Stimulated activated CD8-positive, alpha-beta memory T cell treated with anti-CD3 and anti-CD28 coated beads, Interleukin-7, amount 100 ng/mL, for 24 hours (primary cell): ENCODE results near the gene OLFM1.
"Not testable (repeated sequence)": the region's sequence is repeated elsewhere in the genome, so short reads cannot be mapped to it uniquely, and the experiment has no call there.

ENCODE experiments used
- DNase-seq: peaks from one replicate; pipeline ENCODE4 v3.0.0-alpha.2; 2020; ENCODE audit warnings: low read depth

The OLFM1 gene

DNA sequence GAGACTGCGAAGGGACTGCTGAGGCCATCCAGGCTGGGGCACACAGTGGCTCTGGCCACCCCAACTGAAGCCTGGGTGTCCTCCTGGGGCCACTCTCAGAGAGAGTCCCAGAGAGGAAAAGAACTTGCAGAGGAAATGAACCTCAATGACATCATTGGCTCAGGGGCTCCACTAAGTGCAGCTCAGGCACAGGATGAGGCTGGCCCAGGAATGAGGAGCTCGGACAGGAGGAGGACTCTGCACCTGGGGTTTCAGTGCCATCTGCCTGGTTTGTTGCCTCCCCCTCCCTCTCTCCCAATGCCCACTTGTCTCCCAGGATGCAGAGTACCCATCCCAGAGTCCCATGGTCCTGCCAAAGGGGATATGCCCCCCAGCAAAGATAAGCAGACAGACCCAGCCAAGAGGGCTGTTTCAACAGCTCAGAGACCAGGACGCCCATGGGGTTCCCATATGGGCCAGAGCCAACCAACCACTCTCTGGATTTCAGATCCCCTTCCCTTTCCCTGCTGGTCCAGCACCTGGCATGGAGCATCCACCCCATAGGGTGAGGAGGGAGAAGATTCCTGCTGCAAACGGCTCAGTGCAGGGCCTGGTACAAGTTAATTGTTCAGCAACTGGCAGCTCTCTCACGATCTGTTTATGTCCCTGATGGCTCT is 26.9 kb upstream of the OLFM1 start:
- no peak for DNase-seq

DNA sequence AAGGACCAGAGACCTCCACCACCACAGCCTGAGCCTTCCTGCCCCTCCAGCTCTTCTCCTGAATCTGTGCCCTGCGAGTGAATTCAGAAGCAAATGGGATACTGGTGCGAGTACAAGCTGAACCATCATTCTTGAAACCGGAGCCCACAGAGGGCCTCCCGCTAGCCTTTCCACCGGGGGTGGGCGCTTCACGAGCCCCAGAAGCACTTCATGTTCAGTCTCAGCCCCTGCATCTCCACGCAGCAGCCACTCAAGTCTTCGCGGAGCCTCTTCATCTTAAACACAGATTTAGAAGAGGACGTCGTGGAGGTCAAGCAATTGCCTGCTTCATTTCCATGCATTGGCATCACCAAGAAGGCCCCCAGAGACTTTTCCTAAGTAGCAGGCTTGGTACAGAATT is 26.0 kb upstream of the OLFM1 start:
- no peak for DNase-seq

DNA sequence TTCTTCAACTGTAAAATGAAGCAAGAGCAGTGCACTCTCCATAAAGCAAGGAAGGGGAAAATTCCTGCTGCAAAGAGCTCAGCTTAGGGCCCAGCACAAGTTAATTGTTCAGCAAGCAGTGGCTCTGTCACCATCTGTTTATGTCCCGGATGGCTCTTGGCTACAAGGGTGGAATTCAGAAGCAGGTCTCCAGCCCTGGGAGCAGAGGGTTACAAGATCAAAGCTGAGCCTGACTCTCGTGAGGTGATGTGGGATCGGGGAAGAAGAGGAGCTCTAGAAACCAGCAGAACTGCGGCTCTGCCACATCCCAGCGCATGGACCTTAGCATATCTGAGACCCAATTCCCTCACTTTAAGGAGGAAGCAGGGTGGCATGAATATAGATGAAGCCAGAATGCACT is 25.2 kb upstream of the OLFM1 start:
- DNase-seq = no peak

DNA sequence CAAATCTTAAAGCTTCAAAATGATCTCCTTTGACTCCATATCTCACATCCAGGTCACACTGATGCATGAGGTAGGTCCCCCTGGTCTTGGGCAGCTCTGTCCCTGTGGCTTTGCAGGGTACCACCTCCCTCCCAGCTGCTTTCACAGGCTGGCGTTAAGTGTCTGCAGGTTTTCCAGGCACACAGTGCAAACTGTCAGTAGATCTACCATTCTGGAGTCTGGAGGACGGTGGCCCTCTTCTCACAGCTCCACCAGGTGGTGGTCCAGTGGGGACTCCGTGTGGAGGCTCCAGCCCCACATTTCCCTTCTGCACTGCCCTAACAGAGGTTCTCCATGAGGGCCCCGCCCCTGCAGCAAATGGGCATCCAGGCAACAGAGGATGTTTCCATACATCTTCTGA is 24.0 kb upstream of the OLFM1 start:
- not testable (repeated sequence) for DNase-seq

DNA sequence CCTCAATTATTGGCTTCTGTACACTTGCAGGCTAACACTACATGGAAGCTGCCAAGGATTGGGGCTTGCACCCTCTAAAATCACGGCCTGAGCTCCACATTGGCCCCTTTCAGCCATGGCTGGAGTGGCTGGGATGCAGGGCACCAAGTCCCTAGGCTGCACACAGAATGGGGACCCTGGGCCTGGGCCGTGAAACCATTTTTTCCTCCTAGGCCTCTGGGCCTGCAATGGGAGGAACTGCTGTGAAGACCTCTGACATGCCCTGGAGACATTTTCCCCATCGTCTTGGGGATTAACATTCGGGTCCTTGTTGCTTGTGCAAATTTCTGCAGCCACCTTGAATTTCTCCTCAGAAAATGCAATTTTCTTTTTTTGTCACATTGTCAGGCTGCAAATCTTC is 23.6 kb upstream of the OLFM1 start:
- DNase-seq = not testable (repeated sequence)

DNA sequence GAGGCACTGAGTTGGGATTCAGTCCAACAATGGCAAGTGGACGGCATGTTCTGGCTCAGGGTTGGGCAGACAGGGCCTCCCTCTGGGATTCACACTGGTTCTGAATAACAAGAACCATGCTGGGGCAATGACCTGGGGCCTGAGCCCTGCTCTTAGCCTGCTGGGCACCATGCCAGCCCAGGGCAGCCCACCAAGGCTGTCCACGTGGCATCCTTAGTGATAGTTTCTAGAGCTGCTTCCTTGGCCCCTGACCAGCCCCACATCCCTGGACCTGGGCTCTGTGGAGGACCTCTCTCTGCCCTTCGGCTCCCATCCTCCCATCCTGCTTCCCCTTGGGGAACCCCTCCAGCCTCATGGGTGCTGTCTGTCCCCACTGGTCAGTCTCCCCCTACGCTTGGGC is 22.3 kb upstream of the OLFM1 start:
- DNase-seq = no peak

DNA sequence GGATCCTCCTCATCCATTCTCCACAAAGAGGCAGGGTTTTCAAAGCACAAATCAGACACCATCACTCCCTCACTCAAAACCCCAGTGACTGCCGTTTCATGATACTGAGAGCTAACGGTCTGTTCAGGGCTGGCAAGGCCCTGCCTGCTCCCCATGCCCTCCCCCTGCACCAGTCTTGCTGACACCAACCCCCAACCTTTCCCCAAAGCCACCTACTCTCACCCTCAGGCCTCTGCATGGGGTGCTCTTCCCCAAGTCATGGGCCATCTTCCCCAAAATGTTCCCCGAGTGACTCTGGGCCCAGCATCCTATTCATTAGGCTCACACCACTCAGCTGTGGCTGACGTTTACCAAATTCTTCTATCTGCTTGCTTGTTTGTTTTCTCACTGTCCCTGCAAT is 21.7 kb upstream of the OLFM1 start:
- no peak for DNase-seq

DNA sequence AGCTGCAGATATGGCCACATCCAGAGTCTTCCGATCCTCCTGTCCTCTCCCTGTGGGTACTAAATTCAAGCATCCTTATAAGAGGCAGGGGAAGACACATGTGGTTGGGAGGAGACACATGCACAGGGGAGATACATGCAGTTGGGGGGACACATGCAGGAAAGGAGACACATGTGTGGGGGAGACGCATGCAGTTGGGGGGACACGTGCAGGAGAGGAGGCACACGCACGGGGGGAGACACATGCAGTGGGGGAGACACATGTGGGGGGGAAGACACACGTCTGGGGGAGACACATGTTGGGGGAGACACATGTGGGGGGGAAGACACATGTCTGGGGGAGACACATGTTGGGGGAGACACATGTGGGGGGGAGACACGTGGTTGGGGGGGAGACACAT is 21.2 kb upstream of the OLFM1 start:
- no peak for DNase-seq

DNA sequence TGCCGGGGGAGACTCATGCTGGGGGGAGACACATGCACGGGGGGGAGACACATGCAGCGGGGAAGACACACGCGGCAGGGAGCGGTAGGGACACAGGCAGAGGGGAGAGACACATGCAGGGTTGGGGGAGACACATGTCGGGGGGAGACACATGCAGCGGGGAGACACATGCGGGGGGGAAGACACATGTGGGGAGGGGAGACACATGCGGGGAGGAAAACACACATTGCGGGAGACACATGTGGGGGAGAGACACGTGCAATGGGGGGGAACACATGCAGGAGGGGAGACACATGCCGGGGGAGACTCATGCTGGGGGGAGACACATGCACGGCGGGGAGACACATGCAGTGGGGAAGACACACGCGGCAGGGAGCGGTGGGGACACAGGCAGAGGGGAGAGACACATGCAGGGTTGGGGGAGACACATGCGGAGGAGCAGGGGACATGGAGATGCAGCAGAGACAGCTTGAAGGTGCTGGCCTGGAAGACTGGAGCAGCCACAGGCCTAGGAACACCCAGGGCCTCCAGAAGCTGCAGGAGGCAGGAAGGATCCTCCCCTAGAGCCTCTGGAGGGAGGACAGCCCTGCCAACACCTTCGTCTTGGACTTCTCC is 20.3 kb upstream of the OLFM1 start:
- DNase-seq = no peak

DNA sequence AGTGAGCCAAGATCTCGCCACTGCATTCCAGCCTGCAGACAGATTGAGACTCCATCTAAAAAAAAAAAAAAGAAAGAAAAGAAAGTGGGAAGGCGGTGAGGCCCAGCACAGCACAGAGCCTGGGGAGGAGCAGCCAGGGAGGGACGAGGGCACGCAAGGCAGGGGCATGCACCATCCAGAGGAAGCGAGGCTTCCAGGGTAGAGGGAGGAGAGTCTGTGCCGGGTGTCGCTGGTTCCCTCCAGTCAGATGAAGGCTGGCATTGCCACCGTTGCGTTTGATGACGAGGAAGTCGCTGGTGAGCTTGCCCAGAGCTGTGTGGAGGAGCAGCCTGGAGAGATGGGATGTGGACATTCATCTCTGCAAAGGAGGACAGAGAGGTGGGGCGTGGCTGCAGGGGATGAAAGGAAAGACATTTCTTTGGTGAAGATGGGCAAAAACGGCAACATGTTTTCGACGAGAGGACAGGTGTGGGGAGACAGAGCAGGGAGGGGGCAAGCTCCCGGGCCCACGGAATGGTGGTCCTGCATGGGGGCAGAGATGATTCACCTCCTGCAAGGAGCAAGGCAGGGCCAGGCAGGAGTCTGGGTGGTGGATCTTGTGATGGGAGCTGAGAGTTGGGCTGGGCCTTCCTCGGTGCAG is 18.6 kb upstream of the OLFM1 start:
- no peak for DNase-seq

DNA sequence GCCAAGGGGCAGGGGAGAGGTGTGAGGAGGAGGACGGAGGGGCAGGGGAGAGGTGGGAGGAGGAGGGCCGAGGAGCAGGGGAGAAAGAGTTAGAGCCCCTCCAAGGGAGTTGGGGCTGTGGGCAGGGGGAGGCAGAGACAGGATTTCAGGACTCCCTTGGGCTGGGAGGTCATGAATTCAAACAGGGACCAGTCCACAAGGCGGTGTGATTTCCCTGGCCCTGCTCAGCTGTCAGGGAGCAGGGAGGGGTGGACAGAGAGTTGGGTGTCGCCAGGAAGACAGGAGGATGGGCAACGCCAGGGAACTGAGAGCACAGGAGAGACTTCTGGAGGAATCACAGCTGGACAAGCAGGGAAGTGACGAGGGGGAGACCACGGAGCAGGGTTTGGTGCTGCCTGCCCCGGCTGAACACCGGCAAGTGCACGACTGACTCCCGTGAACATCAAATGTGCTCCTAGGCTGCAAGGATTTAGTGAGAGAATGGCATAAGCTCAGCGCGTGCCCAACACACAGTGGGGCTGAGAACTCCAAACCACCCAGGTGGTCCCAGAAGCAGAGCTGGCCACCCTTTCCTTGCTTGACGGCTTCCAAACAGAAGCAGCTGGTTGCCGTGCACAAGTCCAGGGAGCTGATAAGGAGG is 17.8 kb upstream of the OLFM1 start:
- no peak for DNase-seq

DNA sequence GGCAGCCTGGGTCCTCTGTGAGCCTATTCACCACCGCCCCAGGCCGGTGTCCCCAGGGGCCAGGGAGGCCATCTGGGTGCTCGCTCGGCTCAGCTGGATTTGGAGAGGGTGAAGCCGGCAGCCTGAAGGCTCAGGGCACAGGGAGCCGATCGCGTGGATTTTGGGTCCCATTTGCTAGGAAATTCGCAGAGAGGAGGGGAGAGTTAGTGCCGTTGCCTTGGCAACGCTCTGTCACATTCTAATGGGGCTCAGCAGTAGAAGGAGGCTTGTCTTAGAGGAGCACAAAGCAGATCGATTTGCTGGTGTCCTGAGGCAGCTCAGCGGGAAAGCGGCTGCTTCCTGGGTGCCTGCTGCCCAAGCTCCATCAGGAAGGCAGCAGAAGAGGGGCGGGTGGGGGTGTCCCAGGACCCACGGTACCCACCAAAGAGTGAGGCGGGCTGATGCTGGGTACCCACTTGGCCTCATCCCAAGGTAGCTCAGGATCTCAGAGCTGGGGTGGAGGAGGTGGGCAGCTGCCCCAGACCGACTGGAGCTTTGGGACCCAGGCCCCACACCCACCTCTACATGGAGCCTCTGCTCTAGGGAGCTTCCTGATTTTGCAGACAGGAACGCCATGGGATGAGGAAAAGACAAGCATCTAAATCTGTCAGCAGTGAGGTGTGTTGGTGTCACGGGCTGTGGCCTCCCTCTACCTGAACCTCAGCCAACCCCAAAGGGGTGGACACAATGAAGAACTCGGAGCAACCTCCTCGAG is 17.1 kb upstream of the OLFM1 start:
- DNase-seq = no peak

DNA sequence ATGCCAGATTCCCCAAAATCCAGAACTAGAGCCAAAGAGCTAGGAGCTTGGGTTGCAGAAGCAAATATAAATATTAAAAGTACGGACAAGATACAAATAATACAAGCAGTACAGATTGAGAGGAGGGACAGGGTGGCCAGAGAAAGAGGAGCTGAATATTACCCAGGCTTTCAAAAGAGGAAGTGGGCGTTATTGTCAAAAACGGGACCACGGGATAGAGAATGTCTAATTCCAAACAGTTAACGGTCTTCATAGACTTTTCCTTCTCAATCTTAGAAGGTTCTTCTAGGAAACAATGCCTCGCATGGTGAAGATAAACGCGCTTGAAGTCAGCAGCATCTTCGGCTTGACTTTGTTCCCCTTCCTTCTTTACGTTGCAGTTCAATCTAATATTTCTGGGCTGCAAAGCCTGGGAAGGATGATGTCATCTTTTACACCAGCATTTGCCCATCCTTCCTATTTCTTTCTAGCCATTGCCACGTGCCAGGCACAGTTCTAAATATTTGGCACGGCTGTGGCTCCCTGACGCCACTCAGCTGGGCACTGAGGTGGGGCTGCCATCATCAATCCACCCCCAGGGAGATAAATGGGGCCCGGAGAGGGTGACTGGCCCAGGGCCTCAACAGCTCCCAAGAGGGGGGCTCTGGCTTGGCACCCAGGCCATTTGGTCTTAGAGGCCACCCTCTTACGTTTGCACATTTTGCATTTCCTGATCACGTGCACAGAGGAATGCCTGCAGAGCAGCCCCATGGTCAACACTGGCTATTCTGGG is 16.3 kb upstream of the OLFM1 start:
- DNase-seq = no peak

DNA sequence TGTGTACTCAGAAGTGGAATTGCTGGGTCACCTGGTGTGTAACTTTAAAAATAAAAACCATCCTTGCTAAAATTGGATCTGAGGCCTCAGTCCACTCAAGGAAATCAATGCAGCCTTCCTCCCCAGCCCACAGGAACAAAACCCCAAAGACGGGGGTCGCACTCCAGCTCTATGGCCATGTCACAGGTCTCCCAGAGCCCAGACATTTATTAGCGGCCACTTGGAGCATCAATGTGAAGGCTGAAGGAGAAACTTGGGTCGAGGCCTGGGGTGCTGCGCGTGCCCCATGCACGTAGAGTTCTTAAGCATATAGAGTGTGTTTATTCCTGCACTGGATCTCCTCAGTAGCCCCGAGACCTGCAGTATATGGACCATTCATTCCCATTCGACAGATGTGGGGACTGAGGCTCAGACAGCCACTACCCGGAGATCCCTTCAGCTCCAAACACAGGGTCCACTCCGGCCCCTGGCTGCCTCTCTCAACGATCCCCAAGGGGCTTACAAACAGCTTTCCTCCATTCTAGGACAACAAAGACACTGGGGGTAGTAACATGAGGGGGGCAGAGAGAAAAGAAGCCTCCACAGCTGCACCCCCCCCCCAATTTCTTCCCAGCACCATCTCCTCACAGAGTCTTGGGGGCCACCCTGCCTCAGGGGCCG is 14.3 kb upstream of the OLFM1 start:
- no peak for DNase-seq

DNA sequence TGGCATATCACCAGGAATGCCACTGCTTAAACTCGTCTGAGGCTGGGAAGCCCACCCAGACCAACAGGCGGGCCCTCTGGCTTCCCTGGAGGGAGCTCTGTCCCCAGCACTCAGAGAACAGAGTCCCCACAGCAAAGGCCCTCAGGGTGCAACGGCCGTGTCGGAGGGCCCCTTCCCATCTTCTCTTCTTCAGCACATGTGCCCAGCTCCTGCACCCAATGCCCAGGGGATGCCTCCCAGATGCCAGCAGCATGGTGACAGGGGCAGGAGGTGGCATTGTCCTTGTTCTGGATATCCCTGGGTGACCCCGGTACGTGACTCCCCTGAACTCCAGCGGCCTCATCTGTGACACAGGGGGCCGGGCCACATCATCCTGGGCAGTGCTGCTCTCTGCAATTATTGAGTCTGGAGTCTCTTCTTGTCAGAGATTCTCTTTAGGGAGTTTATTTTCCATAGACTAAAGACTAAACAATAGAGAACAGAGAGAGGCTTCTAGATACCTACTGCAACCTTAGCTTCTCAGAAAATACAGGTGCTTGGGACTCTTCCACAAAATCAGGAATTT is 13.6 kb upstream of the OLFM1 start:
- DNase-seq = no peak

DNA sequence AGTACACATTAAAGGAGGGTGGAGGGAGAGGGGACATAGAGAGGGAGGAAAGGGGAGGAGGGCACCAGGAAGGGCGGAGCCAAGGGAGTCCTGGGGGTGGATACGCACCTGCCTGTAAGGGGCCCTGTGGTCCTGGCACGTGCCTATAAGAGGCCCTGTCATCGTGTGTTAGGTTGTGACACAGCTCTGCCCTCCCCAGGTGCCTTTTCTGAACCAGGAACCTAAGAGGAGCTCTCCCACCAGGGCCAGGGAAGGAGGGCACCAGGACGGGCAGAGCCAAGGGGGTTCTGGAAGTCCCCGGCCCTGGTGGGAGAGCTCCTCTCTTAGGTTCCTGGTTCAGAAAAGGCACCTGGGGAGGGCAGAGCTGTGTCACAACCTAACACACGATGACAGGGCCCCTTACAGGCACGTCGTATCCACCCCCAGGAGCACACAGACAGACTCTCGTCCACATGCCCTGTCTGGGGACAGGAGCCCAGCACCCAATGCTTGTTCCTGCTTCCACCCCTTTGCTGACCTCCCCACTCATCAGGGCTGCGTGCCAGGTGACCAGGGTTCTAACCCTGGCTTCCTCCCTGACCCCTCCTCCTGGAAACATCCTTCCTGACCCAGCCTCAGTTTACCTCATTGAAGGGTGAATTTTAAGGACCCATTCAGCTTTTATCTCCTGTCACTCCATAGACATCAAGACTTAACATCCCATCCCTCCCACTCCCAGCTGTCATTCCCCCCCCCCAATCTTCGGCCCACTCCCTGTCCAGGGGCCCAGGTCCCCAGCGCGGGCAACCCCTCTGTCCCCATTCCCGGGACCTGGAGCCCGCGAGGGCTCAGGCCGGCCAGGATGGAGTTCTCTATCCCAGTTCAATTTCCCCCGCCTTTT is 12.9 kb upstream of the OLFM1 start:
- no peak for DNase-seq

DNA sequence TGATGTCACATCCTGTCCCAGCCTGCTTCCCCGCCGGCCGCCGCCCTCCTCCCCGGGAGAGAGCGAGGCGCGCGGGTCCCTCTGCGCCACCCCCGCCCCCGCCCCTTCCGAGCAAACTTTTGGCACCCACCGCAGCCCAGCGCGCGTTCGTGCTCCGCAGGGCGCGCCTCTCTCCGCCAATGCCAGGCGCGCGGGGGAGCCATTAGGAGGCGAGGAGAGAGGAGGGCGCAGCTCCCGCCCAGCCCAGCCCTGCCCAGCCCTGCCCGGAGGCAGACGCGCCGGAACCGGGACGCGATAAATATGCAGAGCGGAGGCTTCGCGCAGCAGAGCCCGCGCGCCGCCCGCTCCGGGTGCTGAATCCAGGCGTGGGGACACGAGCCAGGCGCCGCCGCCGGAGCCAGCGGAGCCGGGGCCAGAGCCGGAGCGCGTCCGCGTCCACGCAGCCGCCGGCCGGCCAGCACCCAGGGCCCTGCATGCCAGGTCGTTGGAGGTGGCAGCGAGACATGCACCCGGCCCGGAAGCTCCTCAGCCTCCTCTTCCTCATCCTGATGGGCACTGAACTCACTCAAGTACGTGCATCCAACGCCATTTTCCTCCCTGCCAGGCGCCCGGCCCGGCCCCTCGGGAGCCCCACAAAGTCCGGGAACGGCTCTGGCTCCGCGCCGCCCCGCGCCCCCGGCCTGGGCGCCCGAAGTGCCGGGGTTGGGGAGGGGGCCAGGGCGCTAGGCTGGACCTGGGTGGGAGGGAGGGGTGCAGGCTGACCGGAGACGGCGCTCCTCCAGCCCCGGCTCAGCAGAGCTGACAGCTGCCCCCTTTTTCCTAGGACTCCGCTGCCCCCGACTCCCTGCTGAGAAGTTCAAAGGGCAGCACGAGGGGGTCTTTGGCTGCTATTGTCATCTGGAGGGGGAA is 12.0 kb upstream of the OLFM1 start:
- no peak for DNase-seq

DNA sequence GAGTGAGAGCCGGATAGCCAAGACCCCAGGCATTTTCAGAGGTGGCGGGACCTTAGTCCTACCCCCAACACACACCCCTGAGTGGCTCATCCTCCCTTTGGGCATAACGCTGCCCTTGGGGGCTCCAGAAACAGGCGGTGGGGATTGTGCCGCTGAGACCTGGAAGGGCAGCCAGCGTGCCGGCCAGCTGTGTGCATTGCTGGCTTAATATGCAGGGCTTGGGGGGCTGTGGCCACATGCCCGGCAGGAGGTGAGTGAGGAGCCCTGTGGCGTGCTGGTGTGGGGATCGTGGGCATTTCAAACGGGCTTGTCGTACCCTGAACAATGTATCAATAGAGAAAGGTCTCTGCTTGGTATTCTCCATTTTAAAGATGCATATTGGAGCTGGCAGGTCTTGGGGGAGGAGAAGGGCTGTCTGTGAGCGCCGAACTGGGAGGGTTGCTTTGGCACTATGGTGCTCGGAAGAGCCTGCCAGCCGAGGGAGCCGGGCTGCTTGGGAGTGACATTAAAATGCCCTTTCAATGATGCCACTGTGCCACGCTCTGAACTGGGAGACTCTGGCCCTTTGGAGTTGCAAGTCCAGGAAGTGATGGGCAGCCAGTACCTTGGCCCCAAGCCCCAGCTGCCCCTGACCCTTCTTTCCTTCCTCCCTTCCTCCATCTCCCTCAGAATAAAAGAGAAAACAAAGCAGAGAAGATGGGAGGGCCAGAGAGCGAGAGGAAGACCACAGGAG is 11.2 kb upstream of the OLFM1 start:
- DNase-seq = no peak
